Activated naive CD8-positive, alpha-beta T cell treated with anti-CD3 and anti-CD28 coated beads, Interleukin-2, amount 50 U/mL, for 16 hours (primary cell): ENCODE results near the gene ARPP19.
"Not testable (repeated sequence)": the region's sequence is repeated elsewhere in the genome, so short reads cannot be mapped to it uniquely, and the experiment has no call there.

ENCODE experiments used
- DNase-seq: peaks from one replicate; pipeline ENCODE4 v3.0.0-alpha.2; 2020; ENCODE audit warnings: low read depth, low spot score

The ARPP19 gene, protein sequence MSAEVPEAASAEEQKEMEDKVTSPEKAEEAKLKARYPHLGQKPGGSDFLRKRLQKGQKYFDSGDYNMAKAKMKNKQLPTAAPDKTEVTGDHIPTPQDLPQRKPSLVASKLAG

DNA sequence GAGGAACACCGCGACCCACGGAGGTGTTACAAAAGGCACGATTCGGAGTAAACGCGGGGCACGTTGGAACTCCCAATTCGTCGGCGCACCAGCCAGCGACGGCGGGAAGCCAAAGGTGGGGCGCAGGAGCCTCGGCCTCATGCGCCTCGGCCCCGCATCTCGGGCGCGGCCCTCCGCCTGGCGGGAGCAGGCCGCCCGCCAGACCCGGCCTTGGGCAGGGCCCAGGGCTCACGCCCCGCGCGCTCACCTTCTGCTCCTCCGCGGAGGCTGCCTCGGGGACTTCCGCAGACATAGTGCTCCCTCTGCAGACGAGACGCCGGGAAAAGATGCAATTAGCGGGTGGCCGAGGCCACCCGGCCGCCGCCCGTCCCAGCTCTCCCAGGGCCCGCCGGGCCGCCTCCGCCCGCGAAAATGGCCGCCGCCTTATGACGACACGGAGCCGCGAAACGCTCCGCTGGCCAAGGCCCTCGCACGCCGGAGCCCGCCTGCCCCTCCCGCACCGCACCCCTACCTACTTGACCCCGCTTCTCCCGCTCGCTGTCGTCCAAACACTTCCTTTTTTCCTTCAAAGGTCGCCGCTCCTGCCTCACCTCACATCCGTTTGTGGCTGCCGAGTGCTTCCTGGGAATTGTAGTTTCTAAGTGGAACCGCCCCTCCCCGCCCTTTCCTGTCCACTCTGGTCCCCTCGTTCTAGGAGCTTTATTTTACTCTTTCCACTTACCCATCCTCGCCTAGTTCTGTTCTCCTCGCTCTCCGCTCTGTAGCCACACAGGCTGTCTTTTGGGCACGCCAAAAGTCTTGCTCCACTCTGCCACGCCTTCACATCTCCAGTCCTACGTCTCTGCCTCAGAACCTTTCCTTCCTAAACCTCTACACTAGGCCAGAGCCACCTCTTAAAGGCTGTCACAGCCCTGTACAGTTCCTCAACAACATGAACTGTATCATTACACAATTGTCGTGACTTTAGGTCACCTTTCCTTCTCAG lies at the start of gene ARPP19:
Gene ARPP19 (minus strand): TSS at position 430 of the 985 bp plus-strand sequence. CDS start 138 bp downstream, at position 292.
- peak; percentile 61 for DNase-seq

DNA sequence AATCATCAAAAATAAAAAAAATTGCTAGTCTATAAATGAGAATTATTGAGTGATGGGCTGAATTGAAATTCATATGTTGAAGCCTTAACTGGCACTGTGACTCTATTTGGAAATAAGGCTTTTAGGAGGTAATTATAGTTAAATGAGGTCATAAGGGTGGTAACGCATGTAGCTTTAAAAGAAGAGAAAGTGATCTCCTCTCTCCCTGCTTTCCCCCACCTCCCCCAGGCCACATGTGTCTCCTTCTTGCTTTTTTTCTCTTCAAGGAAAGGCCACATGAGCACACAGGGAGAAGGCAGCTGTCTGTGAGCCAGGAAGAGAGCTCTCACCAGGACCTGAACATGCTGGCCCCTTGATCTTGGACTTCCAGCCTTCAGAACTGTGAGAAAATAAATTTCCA lies 48.2 kb upstream of the ARPP19 start:
- DNase-seq, result no peak

DNA sequence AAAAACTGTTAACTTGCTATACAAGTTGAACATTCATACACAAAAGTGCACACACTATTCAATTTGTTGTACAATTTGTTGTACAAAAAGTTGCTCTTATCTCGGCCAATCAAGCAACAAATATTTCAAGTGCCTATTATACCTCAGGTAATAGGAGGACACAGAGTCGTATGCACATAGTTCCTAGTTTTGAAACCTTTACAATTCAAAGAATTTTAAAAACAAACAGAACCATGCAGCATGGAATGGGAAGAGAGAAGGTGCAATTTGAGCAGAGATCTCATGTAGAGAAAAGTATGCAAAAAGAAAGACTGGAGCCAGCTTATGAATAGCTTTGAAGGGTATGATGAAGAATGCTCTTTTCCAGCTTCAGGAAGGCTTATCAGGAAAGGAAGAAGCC lies 46.5 kb upstream of the ARPP19 start:
- DNase-seq, result no peak

DNA sequence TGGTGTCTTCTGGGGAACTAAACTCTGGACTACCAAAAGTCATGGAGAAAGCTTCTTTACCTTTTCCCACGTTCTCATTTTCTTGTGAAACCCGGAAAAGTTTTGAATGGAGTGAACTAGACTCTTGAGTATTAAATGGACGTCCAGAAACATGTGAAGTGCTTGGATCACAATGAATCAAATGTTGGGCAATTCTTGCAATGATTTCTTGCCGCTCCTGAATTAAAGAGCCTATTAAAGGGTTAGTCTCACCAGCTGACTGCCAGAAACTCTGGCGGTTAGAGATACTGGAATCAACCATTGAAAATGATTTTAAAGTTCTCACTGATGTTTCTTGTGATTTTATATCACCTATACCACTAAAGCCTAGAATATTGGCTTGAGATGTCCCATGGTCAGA lies 40.8 kb upstream of the ARPP19 start:
- DNase-seq, result no peak

DNA sequence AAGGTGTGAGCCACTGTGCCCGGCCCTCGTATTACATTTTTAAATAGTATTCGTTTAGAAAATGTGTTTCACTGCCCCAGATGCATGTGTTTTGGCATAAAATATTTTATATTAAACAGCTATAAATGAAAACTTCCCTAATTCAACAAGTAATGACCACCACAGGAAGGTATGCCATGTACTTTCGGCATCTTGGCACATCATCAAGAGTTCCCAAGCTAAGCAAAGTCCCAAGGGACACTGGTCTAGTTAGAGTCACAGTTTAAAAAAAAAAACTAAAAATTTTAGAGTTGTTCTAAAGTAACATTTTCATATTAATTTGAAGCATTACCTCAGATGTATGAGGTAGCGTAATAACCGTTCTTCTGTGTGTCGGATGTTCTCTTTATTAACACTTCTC lies 15.6 kb upstream of the ARPP19 start:
- DNase-seq, result no peak

DNA sequence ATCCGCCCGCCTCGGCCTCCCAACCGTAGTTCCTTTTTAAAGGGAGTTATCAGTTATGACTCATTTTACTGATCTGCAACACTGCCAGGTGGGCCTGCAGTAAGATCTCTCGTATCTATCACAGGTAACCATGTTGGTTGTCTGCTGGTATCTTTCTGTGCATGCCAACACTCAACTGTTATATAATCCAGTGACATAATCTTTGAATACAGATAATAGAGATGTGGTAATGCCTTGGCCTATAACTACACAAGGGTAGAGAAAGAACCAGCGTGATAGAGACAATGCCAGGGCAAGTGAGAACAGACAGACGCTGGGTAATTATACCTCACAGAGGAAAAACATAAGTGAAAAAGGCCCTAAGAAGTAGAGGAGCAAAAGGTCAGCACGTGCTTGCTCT lies 11.0 kb upstream of the ARPP19 start:
- no peak for DNase-seq

DNA sequence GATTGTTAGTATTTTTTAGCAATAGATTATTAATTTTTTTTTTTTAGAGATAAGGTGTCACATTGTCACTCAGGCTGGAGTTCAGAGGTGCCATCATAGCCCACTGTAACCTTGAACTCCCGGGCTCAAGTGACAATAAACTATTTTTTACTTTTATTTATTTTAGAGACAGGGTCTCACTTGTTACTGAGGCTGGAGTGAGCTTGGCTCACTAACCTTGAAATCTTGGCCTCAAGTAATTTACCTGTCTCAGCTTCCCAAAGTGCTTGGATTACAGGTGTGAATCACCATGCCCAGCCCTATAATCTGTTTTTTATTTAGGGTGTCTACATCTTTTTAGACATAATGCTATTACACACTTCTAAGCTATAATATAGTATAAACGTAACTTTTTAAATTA lies 7.9 kb upstream of the ARPP19 start:
- DNase-seq, result no peak

DNA sequence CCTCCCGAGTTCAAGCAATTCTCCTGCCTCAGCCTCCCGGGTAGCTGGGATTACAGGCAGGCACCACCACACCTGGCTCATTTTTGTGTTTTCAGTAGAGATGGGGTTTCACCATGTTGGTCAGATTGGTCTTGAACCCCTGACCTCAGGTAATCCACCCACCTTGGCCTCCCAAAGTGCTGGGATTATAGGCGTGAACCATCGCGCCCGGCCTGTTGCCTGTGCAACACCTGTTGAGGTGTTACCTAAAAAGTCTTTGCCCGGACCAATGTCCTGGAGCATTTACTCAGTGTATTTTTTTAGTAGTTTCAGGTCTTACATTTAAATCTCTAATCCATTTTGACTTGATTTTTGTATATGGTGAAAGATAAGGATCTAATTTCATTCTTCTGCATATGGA lies 6.7 kb upstream of the ARPP19 start:
- DNase-seq, result not testable (repeated sequence)

DNA sequence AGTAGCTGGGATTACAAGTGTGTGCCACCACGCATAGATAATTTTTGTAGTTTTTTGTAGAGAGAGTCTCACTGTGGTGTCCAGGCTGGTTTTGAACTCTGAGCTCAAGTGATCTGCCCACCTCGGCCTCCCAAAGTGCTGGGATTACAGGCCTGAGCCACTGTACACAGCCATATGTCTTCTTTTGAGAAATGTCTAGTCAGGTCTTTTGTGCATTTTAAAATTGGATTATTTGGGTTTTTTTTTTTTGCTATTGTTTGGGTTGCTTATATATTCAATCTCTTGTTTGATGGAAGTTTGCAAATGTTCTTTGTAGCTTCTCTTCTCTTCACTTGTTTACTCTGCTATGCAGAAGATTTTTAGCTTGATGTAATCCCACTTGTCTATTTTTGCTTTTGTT lies 6.2 kb upstream of the ARPP19 start:
- DNase-seq, result no peak

DNA sequence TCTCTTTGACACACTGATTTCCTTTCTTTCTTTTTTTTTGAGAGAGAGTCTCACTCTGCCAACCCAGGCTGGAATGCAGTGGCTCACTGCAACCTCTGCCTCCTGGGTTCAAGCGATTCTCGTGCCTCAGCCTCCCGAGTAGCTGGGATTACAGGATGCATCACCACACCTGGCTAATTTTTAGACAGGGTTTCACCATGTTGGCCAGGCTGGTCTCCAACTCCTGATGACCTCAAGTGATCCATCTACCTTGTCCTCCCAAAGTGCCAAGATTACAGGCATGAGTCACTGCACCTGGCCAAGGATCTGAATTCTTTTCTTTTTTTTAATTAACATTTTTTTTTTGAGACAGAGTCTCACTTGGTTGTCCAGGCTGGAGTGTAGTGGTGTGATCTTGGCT lies 5.8 kb upstream of the ARPP19 start:
- not testable (repeated sequence) for DNase-seq

DNA sequence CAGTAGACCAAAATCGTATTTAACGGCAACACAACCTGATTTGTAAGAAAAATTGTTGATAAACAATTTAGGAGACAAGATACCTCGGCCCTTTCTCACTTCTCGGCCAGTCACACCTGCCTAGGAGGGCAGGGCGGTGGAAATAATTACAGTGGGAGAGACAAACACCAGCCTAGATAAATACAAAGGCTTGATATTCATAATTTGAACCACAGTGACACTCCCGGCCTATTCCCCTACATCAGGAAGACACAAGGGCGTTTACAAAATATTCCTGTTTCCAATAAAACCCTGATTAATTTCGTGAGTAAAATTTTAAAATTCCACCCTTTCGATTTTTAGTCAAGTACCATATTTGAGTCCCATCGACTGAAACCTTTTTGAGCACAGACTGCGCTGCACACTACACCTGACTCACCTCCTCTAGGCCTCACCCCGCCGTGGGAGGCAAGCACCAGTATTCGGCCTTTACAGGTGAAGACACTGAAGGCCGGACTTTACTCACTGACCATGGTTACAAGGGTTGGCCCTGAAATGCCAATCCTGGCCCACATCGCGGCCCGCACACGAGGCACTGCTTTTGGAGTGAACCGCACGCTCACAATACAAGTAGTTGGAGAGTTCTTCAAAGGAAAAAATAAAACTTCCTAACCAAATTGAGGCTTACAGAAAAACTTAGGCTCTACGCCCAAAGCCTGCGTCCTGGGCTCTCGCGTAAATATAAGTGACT lies 794 bp downstream of the ARPP19 start:
- DNase-seq, result peak; percentile 6

DNA sequence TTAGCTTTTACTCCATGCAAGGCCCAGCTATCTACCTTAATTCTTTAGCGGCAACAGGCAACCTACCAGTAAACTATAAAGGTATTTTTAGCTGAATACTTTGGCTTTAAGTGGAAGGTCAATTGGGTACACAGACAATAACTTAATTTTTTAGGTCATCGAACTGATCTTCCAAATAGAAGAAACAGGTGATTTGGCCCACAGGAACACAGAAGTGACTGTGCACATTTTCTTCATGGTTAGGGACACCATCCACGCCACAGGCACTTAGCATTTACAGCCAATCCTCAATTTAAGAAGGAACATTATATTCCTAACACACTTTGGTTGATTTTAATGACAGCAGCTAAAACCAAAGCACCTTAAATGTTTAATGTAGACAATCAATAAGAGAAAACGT lies 1.9 kb downstream of the ARPP19 start:
- DNase-seq, result no peak

DNA sequence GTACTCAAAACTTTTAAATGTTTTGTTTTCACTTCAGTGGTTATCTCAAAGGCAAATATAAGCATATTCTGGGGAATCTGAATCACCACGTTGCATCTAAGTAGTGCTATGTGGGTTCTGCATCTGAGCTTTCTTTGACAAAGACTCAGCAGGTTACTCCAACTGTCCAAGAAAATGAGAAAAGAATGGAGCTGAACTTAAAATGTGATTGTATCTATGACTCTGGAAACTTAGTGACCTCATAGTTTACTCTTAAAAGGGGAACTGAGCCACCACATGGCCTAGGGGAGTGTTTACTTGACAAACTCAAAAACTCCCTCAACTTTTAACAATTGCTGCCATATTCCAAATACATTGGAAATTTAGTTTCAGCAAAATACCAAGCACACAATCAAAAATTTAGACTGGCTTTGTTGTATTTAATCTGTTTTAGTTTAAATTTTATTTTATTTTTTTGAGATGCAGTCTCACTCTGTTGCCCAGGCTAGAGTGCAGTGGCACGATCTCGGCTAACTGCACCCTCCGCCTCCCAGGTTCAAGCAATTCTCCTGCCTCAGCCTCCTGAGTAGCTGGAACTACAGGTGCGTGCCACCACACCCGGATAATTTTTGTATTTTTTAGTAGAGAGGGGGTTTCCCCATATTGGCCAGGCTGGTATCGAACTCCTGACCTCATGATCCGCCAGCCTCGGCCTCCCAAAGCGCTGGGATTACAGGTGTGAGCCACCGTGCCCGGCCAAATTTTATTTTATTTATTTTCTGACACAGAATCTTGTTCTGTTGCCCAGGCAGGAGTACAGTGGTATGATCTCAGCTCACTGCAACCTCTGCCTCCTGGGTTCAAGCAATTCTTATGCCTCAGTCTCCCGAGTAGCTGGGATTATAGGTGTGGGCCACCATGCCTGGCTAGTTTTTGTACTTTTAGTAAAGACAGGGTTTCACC lies 3.1 kb downstream of the ARPP19 start:
- not testable (repeated sequence) for DNase-seq

DNA sequence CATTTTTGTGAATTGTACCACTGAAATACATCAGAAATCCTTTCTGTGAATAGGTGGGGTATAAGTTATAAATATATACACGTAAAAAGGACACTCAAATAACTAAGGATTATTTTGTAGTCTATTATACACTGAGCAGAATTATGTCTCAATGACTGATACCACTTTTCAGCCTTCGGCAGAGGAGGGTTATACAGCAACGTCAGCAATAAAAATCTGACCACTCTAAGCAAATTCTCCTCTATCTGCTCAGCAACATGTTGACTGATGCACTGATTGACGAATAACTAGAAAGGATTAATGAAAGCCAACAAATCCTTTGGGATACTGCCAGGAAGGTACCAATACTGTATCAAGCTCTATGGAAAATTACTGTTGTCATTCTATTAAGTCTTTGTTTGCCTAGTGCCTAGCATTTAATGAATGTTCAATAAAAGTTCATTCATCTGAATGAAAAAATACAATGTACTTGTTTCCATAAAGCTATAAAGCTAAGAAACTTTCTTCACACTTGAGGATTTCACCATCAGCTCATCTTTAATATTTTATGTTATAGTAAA lies 5.2 kb downstream of the ARPP19 start:
- DNase-seq, result no peak

DNA sequence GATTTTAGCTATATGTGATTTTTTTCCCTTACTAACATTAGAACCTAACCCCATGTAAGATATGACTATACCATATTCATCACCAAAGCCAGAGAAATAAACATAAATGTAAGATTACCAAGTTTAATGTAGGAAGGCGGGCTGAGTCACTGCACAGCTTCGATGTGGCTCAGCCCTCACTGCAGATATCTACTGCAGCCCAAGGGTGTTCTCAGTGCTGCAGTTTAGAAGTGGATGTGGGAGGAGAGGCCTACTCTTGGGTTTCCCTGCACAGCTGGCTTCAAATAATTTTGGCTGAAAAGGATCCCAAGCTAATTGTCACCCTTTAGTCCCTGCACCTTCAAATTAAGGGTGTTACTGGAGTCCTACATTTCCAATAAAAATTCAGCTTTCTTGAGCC lies 9.3 kb downstream of the ARPP19 start:
- DNase-seq, result no peak

DNA sequence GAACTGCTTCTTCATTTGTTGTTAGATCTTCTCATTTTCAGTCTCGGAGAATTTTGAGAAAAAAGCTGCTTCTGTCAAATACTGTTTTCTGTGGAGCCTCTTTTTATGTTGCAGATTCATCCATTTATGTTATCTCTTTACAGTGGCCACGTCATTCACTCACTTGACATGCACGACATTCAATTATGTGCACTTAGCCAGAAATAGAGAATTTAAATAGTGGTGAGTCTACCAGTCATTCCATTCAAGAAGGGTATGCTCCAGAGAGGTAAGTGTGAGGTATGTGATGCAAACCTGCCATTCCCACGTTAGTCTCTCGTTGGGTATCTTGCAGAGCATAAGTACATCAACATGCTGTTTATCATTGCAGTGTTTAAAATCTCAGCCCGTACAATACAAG lies 9.8 kb downstream of the ARPP19 start:
- no peak for DNase-seq

DNA sequence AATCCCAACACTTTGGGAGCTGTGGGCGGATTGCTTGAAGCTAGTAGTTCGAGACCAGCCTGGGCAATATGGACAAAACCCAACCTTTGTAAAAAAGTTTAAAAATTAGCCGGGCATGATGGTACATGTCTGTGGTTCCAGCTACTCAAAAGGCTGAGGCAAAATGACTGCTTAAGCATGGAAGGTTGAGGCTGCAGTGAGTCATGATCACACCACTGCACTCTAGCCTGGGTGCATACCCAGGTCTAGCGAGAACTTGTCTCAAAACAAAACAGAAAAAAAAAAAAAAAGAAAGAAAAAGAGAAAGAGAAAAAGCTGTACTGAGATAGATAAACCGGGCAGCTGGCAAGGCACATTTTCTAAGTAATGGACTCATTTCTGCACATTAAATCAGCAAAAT lies 10.6 kb downstream of the ARPP19 start:
- no peak for DNase-seq

DNA sequence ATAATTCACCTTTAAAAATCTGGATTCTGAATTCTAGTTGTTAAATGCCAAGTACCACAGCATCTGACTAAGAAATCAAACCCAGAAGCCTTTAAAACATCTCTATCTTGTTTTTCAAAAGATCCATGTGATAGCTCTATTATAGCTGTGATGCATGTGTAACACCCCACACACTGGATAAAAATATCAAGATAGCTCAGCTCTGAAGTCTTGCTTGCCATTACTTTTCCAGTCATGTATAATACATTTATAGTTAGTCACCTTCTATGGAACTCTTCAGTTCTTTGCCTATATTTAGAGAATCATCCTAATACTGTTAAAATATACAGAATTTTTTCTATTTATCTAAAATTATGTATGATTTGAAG lies 11.6 kb downstream of the ARPP19 start:
- DNase-seq, result no peak

DNA sequence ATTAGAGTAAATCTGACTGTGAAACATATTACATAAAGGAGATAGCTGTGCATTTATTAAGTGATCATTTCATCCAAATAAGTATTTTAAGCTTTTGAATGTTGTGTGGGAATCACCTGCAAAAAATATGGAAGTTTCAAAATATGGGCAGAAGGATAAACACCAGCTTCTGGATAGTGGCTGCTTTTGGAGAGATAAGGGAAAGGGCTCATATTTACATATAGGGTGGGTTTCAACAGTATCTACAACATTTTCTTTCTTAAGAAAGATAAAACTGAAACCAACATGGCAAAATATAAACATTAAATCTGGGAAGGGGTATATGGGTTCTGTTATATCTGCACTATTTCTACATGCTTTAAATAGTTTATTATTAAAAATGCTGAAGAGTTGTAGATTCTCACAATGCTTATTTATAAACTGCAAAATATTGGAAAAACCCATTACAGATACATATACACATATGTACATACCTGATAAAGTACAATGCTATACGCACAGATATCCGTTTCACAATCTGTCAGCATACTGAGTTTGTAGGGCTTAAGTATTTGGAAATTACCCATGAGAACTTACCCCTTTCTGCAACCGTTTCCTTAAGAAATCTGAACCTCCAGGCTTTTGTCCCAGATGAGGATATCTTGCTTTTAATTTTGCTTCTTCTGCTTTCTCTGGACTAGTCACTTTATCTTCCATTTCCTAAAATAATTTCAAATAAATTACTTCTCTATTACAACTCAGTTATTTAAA lies 12.1 kb downstream of the ARPP19 start:
- no peak for DNase-seq

DNA sequence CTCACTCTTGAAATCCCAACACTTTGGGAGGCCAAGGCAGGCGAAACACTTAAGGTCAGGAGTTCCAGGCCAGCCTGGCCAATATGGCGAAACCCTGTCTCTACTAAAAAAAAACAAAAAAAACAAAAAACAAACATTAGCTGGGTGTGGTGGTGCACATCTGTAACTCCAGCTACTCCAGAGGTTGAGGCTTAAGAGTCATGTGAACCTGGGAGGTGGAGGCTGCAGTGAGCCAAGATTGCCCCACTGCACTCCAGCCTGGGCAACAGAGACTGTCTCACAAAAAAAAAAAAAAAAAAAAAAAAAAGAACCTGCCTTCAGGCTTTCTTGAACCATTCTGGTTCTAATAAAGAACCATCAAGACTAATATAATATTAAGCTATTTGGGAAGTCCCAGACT lies 16.5 kb downstream of the ARPP19 start:
- no peak for DNase-seq
